HG02981 (cell line): Measurements from ENCODE around the gene STIL.

ENCODE experiments used
- ATAC-seq: cut with Tn5 transposase; IDR thresholded peaks from one replicate; pipeline ENCODE4 v1.9.1; 2021; ENCODE audit warnings: mild to moderate bottlenecking, moderate library complexity; ENCODE audit not compliant: unreplicated experiment

Gene STIL

GRCh38 chr1:47238935-47239592, 74.9 kb downstream of the STIL start:
- ATAC-seq: no peak

GRCh38 chr1:47235806-47236205, 78.1 kb downstream of the STIL start:
- no peak for ATAC-seq

GRCh38 chr1:47235241-47235681, 78.7 kb downstream of the STIL start:
- no peak for ATAC-seq

DNA sequence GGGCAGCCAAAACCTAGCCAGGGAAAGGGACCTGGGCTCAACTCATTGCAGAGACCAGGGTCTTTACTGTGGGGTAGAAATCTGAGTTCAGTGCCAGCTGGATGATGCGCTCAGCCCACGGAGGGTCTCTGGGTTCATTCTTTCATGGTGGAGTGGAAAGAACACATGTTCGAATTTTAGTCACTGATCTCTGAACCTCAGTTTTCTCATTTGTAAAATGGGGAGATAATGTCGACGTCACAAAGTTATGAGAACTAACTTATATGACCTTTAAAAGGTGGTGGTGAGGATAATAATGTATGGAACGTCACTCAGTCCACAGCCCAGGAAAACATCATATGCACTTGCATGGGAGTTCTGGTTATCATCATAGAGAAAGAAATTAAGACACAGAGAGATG, 80.8 kb downstream of the STIL start:
- no peak for ATAC-seq

- no peak for ATAC-seq
These were observed 81.6 kb downstream of the STIL start, which contains the start of gene TAL1 for GRCh38 chr1:47232187-47232874. TSS of gene TAL1 (minus strand) at chr1:47232225. CDS start at chr1:47225888, 6,337 bp downstream.

GRCh38 chr1:47231301-47232186, 82.4 kb downstream of the STIL start:
- ATAC-seq: no peak

- no peak for ATAC-seq
These were observed 83.2 kb downstream of the STIL start for GRCh38 chr1:47230692-47231300.

DNA sequence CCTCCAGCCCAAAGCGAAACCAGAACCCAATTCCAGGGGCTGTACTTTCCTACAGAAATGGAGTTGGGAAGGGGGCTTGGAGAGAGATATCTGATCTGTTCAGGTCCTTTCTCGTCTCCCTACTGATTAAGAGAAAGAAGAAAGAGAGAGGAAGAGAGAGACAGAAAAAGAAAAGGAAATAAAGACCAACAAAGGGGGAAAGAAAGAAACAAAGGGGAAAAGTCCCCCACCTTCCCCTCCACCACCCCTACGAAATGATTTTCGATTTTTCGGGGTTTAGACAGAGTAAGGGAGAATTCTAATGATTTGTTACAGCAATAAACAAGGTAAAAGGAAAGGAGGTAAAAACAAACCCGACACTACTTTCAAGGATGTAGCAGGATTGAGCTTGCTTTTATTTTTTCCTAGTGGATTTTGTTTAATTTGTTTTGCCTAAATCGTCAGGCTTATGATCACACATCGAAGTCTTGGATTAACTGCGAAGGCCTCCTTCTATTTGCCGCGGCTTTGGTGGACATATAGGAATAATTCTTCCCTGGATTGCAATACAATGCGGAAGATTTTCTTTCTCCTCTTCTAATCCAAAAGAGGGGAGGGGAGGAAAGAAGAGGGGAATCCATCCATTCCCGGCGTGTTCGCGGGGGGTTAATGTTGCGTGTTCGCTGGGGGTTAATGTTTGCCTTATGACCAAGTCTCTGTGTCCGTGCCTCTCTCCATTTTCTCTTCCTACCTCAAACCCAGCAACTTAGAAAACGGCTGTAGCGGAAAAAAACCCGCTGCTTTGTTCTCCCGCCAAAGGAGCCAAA, 83.9 kb downstream of the STIL start:
- ATAC-seq: no peak

- ATAC-seq: no peak
These were observed 84.7 kb downstream of the STIL start for GRCh38 chr1:47229031-47229885.

DNA sequence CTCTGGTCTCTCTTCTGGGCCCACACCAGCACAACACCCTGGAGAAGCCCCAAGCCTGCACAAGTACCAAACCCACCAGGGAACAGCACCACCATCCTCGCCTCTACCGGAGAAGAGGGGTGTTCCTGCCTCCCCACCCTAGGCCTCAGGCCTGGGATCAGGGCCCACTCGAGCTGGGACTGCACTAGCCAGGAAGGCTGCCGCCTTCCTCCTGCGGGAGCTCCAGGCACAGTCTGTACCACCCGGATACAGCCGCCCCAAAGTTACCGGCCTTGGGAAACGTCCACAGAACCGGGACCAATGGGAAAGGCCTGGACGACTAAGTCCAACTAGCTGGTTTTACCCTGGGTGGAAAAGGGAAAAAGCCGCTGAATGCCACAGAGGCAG, 85.3 kb downstream of the STIL start:
- ATAC-seq: no peak

GRCh38 chr1:47227341-47228232, 86.4 kb downstream of the STIL start:
- ATAC-seq: no peak

DNA sequence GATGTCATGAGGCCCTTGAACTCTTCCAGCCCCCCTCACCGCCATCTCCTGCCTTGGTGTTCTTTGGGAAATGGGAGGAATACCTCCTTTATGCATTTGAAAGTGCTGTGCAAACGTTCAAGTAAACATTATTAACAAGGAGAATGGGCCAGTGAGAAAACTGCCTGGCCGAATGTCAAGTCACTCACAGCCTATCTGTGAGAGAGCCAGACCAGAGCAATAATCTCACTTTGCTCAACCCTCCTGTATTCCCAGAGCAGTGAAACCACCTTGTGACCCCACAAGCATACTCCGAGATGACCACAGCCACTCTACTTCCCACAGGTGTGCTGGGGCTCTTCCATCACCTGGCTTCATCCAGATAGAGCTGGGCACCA, 87.1 kb downstream of the STIL start:
- ATAC-seq: no peak

DNA sequence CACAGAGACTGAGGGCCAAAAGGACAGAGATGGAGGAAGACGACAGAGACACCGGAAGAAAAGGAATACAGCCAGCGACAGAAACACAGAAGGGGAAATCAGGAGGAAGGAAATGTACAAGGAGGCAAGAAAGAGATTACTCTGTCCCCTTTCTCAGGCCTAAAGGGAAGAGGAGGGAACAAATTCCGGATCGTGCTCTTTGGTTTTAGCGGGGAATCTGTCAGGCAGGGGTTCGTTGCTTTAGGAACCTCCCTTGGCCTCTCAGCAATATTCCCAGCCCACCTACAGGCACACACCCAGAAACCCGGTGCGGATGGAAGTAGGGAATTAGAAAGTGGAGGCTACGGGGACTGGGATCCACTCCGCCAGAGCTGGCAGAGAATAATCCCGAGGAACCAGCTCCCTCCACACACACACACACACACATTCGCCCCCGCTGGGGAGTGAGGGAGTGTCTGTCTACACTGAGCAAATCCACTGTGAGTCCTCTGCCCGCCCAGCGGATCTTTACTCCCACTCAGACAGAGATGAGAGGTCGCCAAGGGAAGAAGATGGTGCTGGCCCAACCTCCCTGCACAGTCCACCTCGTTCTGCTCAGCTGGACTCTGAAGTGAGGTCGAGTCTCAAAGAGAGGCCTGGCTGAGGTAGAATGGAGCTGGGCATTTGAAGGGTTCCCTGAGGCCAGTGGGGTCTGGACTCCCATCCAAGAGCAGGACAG, 87.7 kb downstream of the STIL start:
- no peak for ATAC-seq

GRCh38 chr1:47225430-47226100, 88.4 kb downstream of the STIL start:
- ATAC-seq: no peak

DNA sequence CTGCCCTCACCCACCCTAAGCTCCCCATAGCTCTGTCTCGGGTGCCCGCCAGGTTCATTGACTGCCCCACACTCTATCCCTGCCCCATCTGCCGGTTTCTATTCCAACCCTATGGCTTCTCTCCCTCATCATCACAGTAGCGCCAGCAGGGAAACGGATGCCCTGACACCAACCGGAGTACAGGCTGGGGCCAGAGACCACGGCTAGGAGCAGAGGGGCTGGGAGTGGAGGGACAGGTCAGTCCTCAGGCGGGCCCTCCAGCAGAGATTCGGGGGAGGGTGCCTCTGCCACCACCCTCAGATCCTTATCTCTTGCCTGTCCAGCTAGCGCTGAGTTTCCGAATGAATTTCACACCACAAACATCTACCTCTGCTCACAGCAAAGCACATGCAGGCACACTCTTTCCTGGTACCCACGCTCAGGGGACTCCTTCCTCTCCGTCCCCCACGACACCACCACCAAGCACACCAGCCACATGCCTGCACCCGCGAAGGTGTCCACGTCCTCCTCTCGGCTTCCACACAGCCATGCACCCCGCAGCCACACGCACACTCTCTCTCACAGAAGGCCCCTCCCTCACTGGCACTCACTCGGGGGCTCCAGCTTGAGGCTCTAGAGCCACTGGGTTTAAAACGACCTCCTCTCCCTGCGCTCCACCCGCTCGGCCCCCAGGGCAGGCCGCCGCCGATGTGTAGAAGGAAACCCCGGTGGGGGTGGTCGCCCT, 89.1 kb downstream of the STIL start:
- ATAC-seq: no peak

DNA sequence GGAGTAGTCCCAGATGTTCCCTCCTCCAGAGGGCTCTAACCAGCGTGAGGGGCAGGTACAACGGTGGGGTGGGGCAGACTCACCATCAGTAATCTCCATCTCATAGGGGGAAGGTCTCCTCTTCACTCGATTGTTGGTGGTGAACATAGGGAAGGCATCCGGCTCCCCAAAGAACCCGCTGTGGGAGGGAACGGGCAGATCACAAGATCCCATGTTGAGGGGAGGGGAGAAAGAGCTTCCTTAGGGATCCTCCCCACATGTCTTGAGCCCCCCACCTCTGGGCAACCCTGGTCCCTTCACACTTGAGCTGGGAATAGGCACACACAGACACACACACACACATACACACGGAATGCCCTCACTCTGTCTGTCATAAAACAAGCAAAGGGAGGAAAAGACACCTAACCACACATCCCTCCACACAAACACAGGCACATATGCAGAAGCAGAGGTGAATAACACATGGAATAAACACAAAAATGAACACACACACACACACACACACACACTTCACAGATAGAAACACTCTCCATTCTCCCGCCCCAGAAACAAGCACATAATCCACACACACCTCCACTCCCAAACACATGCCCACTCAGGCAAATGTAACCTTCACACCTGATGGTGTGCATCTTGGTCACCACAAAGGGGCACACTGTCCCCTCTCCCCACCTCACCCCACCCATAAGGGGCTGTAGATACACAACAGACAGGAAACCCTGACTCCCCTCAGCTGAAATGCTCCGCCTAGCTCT, 89.8 kb downstream of the STIL start:
- no peak for ATAC-seq
